ENCODE measurements around the gene PDCL2.
"Not testable (repeated sequence)": the region's sequence is repeated elsewhere in the genome, so short reads cannot be mapped to it uniquely, and the experiment has no call there.

PDCL2 gene

DNA sequence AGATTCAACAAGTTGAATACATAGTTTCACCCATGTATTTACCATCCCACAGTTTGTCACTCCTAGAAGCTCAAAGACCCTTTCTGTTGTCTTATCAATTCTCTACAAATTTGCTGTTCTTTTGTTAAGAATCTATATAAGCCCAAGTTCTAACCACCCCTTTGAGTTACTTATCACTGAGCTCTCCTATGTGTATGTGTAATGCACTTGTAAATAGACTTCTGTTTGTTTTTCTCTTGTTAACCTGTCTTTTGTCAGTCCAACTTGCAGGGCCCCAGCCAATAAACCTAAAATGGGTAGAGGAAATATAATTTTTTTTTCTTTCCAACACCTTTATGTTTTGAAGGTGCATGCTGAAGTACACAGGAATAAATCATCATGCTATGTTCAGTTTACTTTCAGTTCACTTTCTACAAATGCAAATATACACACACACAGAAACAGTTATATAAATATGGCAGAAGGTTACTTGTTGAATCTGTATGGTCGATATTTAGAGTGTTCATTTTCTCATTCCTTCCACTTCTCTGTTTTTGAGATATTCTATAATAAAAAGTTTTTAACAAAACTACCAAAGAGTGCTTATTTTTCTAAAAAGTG is 23.0 kb downstream of the PDCL2 start:
- TF ChIP-seq, protein P1, sequence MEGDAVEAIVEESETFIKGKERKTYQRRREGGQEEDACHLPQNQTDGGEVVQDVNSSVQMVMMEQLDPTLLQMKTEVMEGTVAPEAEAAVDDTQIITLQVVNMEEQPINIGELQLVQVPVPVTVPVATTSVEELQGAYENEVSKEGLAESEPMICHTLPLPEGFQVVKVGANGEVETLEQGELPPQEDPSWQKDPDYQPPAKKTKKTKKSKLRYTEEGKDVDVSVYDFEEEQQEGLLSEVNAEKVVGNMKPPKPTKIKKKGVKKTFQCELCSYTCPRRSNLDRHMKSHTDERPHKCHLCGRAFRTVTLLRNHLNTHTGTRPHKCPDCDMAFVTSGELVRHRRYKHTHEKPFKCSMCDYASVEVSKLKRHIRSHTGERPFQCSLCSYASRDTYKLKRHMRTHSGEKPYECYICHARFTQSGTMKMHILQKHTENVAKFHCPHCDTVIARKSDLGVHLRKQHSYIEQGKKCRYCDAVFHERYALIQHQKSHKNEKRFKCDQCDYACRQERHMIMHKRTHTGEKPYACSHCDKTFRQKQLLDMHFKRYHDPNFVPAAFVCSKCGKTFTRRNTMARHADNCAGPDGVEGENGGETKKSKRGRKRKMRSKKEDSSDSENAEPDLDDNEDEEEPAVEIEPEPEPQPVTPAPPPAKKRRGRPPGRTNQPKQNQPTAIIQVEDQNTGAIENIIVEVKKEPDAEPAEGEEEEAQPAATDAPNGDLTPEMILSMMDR (IDR thresholded peaks at IDR 0.05; ENCODE audit: low read length, missing control alignments), result no peak
- H3K4me3 ChIP-seq (replicated peaks; ENCODE audit: low read depth, low read length), result no peak overlapping the region
- DNase-seq (ENCODE audit: low read depth), result no peak

DNA sequence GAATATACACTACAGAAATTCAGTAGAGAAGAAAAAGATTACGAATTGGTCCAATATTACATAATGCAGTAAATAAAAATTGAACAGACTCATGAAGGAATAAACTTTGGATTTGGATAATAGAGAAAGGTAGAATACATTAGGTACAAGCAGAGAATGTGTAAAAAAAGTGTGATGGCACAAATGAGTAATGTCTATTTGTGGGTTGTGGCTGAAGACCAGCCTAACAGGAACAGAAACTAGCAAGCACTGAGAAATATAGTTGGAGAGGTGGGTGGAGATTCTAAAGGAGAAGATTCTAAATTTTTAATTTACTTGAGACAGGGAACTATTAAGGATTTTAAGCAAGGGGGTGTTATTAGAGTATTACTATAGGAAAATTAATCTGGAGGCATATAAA is 30.2 kb downstream of the PDCL2 start:
- DNase-seq (ENCODE audit: low read depth), result no peak
- TF ChIP-seq, protein P1 (IDR thresholded peaks at IDR 0.05; ENCODE audit: low read length, missing control alignments), result no peak
- H3K4me3 ChIP-seq (replicated peaks; ENCODE audit: low read depth, low read length), result no peak overlapping the region

DNA sequence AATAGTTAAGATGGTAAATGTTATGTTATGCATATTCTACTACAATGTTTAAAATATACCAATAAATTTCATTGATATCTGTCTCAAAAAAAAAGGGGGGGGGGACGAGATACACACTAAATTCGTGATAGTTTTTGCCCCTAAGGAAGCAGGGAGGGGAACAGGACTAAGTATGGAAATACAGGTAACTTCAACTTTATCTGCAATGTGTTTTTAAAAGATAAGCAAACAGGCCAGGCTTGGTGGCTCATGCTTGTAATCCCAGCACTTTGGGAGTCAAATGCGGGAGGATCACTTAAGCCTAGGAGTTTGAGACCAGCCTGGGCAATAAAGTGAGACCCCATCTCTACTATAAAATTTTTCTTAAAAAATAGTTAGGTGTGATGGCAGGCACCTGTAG is 31.9 kb downstream of the PDCL2 start:
- no peak overlapping the region for H3K4me3 ChIP-seq (replicated peaks; ENCODE audit: low read depth, low read length)
- no peak for DNase-seq (ENCODE audit: low read depth)
- TF ChIP-seq, protein P1 (IDR thresholded peaks at IDR 0.05; ENCODE audit: low read length, missing control alignments), result no peak

DNA sequence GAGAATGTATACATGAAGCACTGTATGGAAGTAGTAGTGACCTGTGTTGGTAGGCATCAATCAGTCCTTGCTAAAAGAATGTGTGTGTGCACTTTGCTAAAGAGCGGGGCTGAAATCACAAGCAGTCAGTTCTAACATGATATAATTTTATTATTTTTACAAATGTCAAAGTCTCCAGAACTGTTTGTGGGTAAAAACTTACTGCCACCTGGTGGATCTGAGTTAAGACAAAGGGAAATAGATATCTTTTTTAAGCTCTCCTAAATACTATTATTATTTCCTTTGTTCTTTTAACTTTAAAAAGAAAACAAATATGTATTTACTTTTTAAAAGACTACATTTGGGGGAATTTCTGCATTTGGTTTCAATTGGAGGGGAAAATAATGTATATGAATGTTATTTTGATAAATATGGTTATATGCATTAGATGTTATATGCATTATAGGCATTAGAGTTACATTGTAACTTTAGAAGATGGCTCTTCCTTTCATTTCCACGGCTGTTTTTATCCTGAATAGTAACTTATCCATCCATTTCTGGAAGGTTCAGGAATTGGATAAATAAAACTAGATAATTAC is 37.5 kb downstream of the PDCL2 start:
- TF ChIP-seq, protein P1 (IDR thresholded peaks at IDR 0.05; ENCODE audit: low read length, missing control alignments), result peak; percentile 54
- no peak overlapping the region for H3K4me3 ChIP-seq (replicated peaks; ENCODE audit: low read depth, low read length)
- peak; percentile 79 for DNase-seq (ENCODE audit: low read depth)

DNA sequence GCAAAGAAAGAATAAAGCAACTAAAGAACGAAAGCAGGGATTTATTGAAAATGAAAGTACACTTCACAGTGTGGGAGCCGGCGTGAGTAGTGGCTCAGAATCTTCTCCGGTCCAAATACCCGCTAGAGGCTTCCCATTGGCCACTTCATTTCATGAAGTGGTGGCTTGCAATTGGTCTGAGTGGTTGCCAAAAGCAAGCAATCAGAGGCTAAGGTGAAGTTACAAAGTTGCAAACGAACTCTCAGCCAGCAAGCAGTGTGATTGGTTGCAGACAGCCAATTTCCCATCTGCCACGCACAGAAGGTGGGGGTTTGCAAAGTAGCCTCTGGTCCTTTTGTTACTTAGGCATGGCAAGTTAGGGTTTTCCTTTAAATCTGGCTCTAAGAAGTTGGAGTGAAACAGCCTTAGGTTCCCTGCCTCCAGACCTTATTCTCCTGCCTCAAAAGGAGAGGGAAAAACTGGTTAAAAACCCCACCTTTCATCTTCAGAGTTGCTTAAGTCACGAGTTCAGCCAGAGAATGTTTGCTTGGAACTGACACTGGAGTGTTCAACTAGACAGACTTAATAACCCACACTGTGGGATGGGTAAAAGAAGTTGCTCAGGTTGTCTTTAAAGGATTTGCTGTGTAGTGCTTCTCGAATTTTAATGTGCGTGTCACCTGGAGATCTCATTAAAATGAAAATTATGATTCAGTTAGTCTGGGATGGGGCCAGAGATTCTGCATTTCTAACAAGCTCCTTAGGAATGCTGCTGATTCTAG is 38.4 kb downstream of the PDCL2 start:
- TF ChIP-seq, protein P1 (IDR thresholded peaks at IDR 0.05; ENCODE audit: low read length, missing control alignments), result no peak
- H3K4me3 ChIP-seq (replicated peaks; ENCODE audit: low read depth, low read length), result peak overlapping the region; percentile 16
- DNase-seq (ENCODE audit: low read depth), result peak; percentile 59

DNA sequence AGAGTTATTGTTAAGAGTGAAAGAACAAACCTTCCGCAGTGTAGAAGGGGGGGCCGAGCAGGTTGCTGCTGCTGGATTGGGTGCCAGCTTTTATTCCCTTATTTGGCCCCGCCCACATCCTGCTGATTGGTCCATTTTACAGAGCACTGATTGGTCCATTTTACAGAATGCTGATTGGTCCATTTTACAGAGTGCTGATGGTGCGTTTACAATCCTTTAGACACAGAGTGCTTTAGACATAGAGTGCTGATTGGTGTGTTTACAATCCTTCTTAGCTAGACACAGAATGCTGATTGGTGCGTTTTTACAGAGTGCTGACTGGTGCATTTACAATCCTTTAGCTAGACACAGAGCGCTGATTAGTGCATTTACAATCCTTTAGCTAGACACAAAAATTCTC is 40.1 kb downstream of the PDCL2 start:
- H3K4me3 ChIP-seq (replicated peaks; ENCODE audit: low read depth, low read length); DNase-seq (ENCODE audit: low read depth): not testable (repeated sequence)

DNA sequence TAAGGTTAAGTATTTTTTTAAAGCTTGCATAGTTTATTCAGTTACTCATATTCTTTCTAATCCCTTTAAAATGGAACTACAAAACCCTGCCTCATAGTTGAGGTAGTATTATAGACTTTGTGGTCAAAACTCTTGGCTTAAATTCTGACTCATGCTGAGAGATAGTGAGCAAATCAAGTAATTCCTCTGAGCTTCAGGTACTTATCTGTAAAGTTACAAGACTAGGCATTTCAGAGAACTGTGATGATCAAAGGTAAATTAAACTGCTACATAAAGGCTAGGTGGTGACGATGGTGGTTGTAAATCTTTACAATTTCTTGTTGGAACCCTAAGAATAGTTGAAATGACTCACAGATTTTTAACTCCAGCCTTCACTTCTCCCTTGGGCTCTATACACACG is 42.2 kb downstream of the PDCL2 start:
- no peak overlapping the region for H3K4me3 ChIP-seq (replicated peaks; ENCODE audit: low read depth, low read length)
- peak; percentile 23 for DNase-seq (ENCODE audit: low read depth)
- TF ChIP-seq, protein P1 (IDR thresholded peaks at IDR 0.05; ENCODE audit: low read length, missing control alignments), result no peak

Data from fibroblast of pulmonary artery (primary cell).